SK-N-MC (cell line): Measurements from ENCODE around the gene C9orf152.

Experiments used
- EZH2 ChIP-seq: fragments of 200-600 bp; sonication (generic); IDR thresholded peaks from one replicate; pipeline ENCODE4 v1.6.1; 2017; ENCODE audit warnings: antibody characterized with exemption
- FOXP2 ChIP-seq: optimal IDR thresholded peaks from 2 replicates; pipeline ENCODE3; 2011; ENCODE audit warnings: mild to moderate bottlenecking, moderate library complexity; ENCODE audit not compliant: insufficient read depth; ENCODE audit errors: extremely low read length, control extremely low read depth
- POLR2AphosphoS5 ChIP-seq: IDR thresholded peaks from 2 replicates; pipeline ENCODE4 v1.6.1; 2012; ENCODE audit warnings: mild to moderate bottlenecking, low read depth, low read length, borderline replicate concordance

DNA sequence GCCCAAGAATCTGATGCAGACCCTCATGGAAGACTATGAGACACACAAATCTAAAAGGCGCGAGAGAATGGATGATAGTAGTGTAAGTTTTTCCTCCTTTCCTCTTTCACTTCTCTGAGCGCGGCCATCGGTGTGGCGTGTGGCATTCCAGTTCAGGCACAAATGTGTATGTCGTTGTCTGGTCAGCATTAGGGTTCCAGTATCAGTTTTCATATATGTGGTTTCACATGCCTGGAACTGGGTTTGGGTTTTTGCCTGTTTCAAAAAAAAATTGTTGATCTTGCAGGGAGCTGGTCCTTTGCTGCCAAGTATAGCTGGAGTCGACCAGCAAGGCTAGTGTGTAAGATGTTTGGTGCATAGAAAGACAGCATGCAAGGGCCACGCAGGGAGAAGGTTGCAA, 51.5 kb downstream of the C9orf152 start:
- no peak for TF ChIP-seq EZH2
- TF ChIP-seq POLR2AphosphoS5 = no peak
- TF ChIP-seq FOXP2 = no peak
